ENCODE data around the gene SVOP.

DNA sequence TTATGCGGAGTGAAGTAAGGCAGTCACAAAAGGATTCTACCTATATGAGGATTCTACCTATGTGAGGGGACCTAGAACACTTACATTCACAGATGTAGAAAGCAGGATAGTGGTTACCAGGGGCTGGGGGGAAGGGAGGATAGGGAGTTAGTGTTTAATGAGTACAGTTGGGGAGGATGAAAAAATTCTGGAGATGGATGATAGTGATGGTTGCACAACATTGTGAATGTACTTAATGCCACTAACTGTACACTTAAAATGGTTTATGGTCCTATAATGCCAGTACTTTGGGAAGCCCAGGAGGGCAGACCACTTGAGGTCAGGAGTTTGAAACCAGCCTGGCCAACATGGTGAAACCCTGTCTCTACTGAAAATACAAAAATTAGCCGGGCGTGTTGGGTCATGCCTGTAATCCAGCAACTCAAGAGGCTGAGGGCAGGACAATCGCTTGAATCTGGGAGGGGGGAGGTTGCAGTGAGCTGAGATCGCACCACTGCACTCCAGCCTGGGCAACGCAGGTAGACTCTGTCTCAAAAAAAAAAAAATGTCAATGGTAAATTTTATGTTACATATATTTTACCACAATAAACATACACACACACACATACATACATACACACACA lies 25.4 kb downstream of the SVOP start:
- TF ChIP-seq, protein P1, sequence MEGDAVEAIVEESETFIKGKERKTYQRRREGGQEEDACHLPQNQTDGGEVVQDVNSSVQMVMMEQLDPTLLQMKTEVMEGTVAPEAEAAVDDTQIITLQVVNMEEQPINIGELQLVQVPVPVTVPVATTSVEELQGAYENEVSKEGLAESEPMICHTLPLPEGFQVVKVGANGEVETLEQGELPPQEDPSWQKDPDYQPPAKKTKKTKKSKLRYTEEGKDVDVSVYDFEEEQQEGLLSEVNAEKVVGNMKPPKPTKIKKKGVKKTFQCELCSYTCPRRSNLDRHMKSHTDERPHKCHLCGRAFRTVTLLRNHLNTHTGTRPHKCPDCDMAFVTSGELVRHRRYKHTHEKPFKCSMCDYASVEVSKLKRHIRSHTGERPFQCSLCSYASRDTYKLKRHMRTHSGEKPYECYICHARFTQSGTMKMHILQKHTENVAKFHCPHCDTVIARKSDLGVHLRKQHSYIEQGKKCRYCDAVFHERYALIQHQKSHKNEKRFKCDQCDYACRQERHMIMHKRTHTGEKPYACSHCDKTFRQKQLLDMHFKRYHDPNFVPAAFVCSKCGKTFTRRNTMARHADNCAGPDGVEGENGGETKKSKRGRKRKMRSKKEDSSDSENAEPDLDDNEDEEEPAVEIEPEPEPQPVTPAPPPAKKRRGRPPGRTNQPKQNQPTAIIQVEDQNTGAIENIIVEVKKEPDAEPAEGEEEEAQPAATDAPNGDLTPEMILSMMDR (IDR thresholded peaks at IDR 0.05; ENCODE audit: low read depth, low read length, poor library complexity, severe bottlenecking) = no peak
- no peak for TF ChIP-seq EZH2phosphoT487 (IDR thresholded peaks at IDR 0.05; ENCODE audit: borderline replicate concordance, low read length)

Data from DOHH2 (cell line).